GM21737 (cell line): ENCODE results near the gene TTL.

ENCODE experiments used
- ATAC-seq: cut with Tn5 transposase; IDR thresholded peaks from one replicate; pipeline ENCODE4 v1.9.1; 2021; ENCODE audit warnings: mild to moderate bottlenecking, moderate library complexity; ENCODE audit not compliant: unreplicated experiment

Gene TTL

GRCh38 chr2:112580084-112580483, 98.1 kb downstream of the TTL start:
- ATAC-seq = no peak

- no peak for ATAC-seq
Observed at GRCh38 chr2:112582314-112582746, 100.4 kb downstream of the TTL start.

- ATAC-seq = no peak
Observed at GRCh38 chr2:112583497-112584133, 101.7 kb downstream of the TTL start.

DNA sequence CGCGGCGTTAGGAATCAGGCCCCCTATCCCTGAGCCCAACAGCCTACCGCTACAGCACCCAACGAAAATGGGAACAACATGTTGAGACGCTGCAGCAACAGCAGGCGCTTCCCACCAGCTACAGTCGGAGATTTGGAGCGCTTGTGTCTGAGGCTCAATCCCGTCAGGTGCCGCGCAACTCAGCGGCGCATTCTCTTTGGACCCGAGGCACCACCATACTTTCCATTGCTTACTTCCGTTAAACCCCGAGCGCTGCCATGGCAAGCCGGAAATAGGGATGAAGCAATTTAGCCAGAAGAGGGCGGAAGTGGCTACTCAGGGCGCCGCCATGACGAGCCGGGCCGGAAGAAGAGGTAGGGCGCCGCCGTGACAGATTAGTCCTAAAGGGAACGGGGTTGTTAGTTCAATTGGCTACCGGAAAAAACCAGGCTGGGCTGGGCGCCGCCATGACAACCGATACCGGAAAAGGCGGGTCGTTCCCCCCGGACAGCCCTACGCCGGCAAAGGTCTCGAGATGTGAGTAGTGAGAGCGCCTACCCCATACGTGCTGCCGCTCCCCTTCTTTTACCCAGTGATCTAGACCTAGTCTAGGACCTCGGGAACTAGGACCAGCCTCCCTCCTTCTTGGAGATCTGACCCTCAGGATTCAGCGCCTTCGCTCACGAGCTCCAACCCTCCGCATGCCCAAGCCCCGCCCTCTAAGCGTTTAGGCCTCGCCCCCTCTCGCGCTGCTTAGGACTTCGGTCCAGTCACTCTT, 102.4 kb downstream of the TTL start, which contains the start of gene CHCHD5:
CHCHD5 (plus strand) TSS at position 476 of the 757 bp plus-strand sequence; CDS start at position 515, 39 bp downstream.
- peak; percentile 76 for ATAC-seq

DNA sequence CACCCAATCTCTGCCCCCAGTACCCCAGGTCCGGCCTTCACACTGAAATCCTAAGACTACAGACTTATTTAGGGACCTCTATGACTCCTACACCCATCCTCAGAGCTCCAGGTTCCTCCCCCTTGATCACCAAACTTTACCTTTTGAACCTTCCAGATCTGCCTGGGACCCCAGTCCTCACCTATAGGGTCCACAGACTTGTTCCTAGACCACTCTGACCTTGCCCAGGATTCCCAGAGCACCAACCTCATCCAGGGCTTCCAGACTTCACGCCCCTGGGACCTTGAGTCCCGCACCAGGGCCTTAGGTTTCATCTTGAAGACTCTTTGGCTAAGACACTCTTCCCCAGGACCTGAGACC, 102.9 kb downstream of the TTL start:
- ATAC-seq = no peak

DNA sequence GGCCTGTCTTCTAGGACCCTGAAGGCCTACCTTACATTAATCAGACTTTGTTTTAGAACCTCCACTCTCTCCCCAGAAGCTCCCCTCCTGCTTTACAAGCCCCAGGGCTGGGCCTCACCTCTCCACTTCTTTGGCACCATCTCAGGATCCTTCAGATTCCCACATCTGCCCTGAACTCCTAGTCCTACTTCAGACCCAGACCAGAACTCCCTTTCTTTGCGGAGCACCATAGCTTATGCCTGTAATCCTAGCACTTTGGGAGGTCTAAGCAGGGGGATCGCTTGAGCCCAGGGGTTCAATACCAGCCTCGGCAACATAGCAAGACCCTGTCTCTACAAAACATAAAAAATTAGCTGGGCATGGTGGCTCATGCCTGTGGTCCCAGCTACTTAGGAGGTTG, 103.4 kb downstream of the TTL start:
- no peak for ATAC-seq

DNA sequence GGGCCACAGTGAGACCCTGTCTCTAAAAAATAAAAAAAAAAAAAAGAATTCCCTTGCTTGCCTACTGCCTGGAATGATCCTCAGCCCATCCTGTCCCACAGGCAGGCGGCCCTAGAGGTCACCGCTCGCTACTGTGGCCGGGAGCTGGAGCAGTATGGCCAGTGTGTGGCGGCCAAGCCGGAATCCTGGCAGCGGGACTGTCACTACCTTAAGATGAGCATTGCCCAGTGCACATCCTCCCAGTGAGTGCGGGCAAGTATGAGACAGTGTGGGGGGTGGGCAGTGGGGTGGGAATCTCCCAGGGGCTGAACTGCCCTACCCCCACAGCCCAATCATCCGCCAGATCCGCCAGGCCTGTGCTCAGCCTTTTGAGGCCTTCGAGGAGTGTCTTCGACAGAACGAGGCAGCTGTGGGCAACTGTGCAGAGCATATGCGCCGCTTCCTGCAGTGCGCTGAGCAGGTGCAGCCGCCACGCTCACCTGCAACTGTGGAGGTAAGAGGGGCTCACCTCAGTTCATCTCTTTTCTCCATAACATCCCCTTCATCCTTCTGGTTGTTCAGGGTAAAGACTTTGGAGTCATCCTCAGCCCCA, 104.0 kb downstream of the TTL start:
- no peak for ATAC-seq

GRCh38 chr2:112588611-112589045, 106.7 kb downstream of the TTL start:
- no peak for ATAC-seq
